GM12878 (cell line): Measurements from ENCODE around the gene SEMA3C. TPM values are rescaled to one million over a fixed set of nuclear protein-coding genes. Genes with fewer than 3 reads are reported as not detected.

Experiments used
- ATAC-seq: fragments of 200-7000 bp; cut with Tn5 transposase; 3 replicates; pipeline ENCODE4 v1.9.1; 2020; ENCODE audit warnings: mild to moderate bottlenecking, moderate library complexity
- BruUV-seq: library from RNA; stranded (reverse); fragments of 400-500 nt; replicated peaks from 2 replicates; lab custom pipeline; 2021; lab: Mats Ljungman, UMichigan
- CTCF ChIA-PET: fragments of 300-600 bp; sonication (Branson Sonifier 250); formaldehyde crosslinking; extraction: SDS; loops from one replicate; lab custom pipeline; 2021; ENCODE audit warnings: inconsistent platforms; lab: Yijun Ruan, JAX
- POLR2A ChIA-PET: fragments of 350-600 bp; formaldehyde crosslinking; extraction: SDS; loops from one replicate; lab custom pipeline; 2021; ENCODE audit warnings: inconsistent platforms; lab: Charles Lee
- RAD21 ChIA-PET: fragments of 300-600 bp; sonication (Branson Sonifier 250); formaldehyde crosslinking; loops from one replicate; lab custom pipeline; 2023; ENCODE audit warnings: antibody characterized with exemption; ENCODE audit not compliant: unreplicated experiment; lab: Charles Lee
- SMC1A ChIA-PET: fragments of 300-600 bp; sonication (Branson Sonifier 250); formaldehyde crosslinking; loops from one replicate; lab custom pipeline; 2023; ENCODE audit not compliant: unreplicated experiment, uncharacterized antibody; lab: Charles Lee
- DNase-seq: peaks from one replicate; pipeline ENCODE4 v3.0.0-alpha.2; 2011; ENCODE audit warnings: low read depth, low spot score
- FAIRE-seq: peaks from 3 replicates; lab custom pipeline; 2011; peaks lifted over from hg19 to GRCh38; lab: Jason Lieb, UNC
- H2AFZ ChIP-seq: 2 replicates; pipeline ENCODE4 v1.6.0; 2011; ENCODE audit warnings: low read depth, low read length, control low read depth; ENCODE audit not compliant: control insufficient read depth
- H3K27ac ChIP-seq: 2 replicates; pipeline ENCODE4 v1.5.1; 2011; ENCODE audit warnings: control low read depth; ENCODE audit not compliant: control insufficient read depth, insufficient read depth
- H3K27me3 ChIP-seq, 2 experiments: replicated peaks in 1 of 2; 2 replicates each; pipeline versions ENCODE4 v1.6.0 to v1.6.1; 2011; ENCODE audit warnings: low read length in 1 of 2; ENCODE audit not compliant: control insufficient read depth in 2 of 2, insufficient read depth in 2 of 2
- H3K36me3 ChIP-seq, 2 experiments: 2 replicates each; pipeline ENCODE4 v1.5.1; 2011; ENCODE audit warnings: low read length in 1 of 2; ENCODE audit not compliant: control insufficient read depth in 2 of 2, insufficient read depth in 2 of 2
- H3K4me1 ChIP-seq: 2 replicates; pipeline ENCODE4 v1.6.1; 2011; ENCODE audit warnings: mild to moderate bottlenecking, low read length, moderate library complexity, mixed read lengths; ENCODE audit not compliant: control insufficient read depth, insufficient read depth
- H3K4me2 ChIP-seq: 2 replicates; pipeline ENCODE4 v1.6.0; 2011; ENCODE audit warnings: control low read depth; ENCODE audit not compliant: control insufficient read depth, insufficient read depth
- H3K4me3 ChIP-seq: fragments of 200-600 bp; sonication (generic); 2 replicates; pipeline ENCODE4 v1.5.1; 2016
- H3K79me2 ChIP-seq: 2 replicates; pipeline ENCODE4 v1.6.0; 2011; ENCODE audit warnings: low read length; ENCODE audit not compliant: control insufficient read depth, insufficient read depth
- H3K9ac ChIP-seq: 2 replicates; pipeline ENCODE4 v1.8.0; 2011; ENCODE audit warnings: low read length, control low read depth, mixed read lengths; ENCODE audit not compliant: control insufficient read depth, insufficient read depth
- H3K9me3 ChIP-seq: replicated peaks from 3 replicates; pipeline ENCODE4 v1.5.1; 2011; ENCODE audit warnings: mild to moderate bottlenecking, low read length; ENCODE audit not compliant: control insufficient read depth, insufficient read depth
- H4K20me1 ChIP-seq: 2 replicates; pipeline ENCODE4 v1.6.0; 2011; ENCODE audit not compliant: control insufficient read depth, insufficient read depth
- BCL3 ChIP-seq: IDR thresholded peaks from 2 replicates; pipeline ENCODE4 v1.6.1; 2011; ENCODE audit warnings: borderline replicate concordance, low read depth, mild to moderate bottlenecking, moderate library complexity, low read length; ENCODE audit not compliant: insufficient read depth, poor library complexity, severe bottlenecking
- BRCA1 ChIP-seq: IDR thresholded peaks from 2 replicates; pipeline ENCODE4 v1.6.1; 2011; ENCODE audit warnings: low read depth, low read length, improper control_type of control experiment
- HDAC2 ChIP-seq: fragments of 200-600 bp; sonication (generic); IDR thresholded peaks from 2 replicates; pipeline ENCODE4 v1.6.1; 2017
- MXI1 ChIP-seq: fragments of 150-350 bp; IDR thresholded peaks from 2 replicates; pipeline ENCODE4 v1.6.1; 2011; ENCODE audit warnings: low read depth, mild to moderate bottlenecking, inconsistent platforms, low read length, improper control_type of control experiment
- NFIC ChIP-seq: IDR thresholded peaks from 2 replicates; pipeline ENCODE4 v1.6.1; 2012; ENCODE audit warnings: low read depth, mild to moderate bottlenecking, inconsistent platforms, low read length, moderate library complexity
- POLR2A ChIP-seq: IDR thresholded peaks from 2 replicates; pipeline ENCODE4 v1.6.1; 2011; ENCODE audit warnings: low read depth, mild to moderate bottlenecking, low read length
- RAD21 ChIP-seq: IDR thresholded peaks from 2 replicates; pipeline ENCODE4 v1.6.1; 2011; ENCODE audit warnings: mild to moderate bottlenecking, low read depth, low read length, moderate library complexity; ENCODE audit not compliant: insufficient read depth
- TCF3 ChIP-seq: IDR thresholded peaks from 2 replicates; pipeline ENCODE4 v1.6.1; 2012; ENCODE audit warnings: low read depth, mild to moderate bottlenecking, low read length, borderline replicate concordance; ENCODE audit not compliant: insufficient read depth
- ZBTB40 ChIP-seq: fragments of 450-650 bp; IDR thresholded peaks from 2 replicates; pipeline ENCODE4 v1.6.1; 2016; ENCODE audit warnings: mild to moderate bottlenecking, moderate library complexity, borderline replicate concordance
- WGBS: methylation state at CpG from one replicate; pipeline ENCODE4 v1.1.6; 2016; ENCODE audit warnings: low lambda C conversion rate; ENCODE audit not compliant: insufficient replicate concordance, insufficient coverage; ENCODE audit errors: missing lambda C conversion rate; 5-methylcytosine and 5-hydroxymethylcytosine counted together
- in situ Hi-C: fragments of 300-500 bp; cut with MboI; formaldehyde crosslinking; loops from 9 replicates; pipeline ENCODE4 v1.14.3; 2018; ENCODE audit warnings: mixed read lengths
- intact Hi-C: fragments of 100-400 bp; cut with micrococcal nuclease; formaldehyde crosslinking; loops from one replicate; pipeline ENCODE4 v1.14.2; 2022; ENCODE audit not compliant: unreplicated experiment
- polyA plus RNA-seq, 11 experiments: library from polyadenylated mRNA; depleted of rRNA in 4 of 11; unstranded in 6 of 11; stranded (reverse) in 5 of 11; fragments of >200 nt; fragmentation: Nextera tagmentation in 4 of 11; fragmentation: Illumina TruSeq in 1 of 11; extraction: Ambion mirVana in 4 of 11; extraction: Trizol in 1 of 11; gene quantifications; 1 replicate in 1 of 11; 2 replicates in 10 of 11; pipeline versions ENCODE4 v1.2.1 to v1.2.3, GENCODE V29; 2011 to 2016; ENCODE audit warnings: inconsistent platforms in 2 of 11, missing spikeins in 2 of 11, low read depth in 1 of 11
- total RNA-seq, 4 experiments: library from RNA; depleted of rRNA in 3 of 4; stranded (reverse); fragments of >200 nt in 3 of 4; fragmentation: Illumina TruSeq in 1 of 4; extraction: Trizol in 1 of 4; gene quantifications; 2 replicates each; pipeline versions ENCODE4 v1.2.1 to v1.2.3, GENCODE V29; 2013 to 2021

The SEMA3C gene
- total and polyA plus RNA-seq, 10 of the 15 experiments (the other 5 are each of a cell fraction or from before 2014, with no cell fraction given) = 0.01 to 0.41 (median 0.11) TPM; not detected in 6

- ATAC-seq = no peak
- TF ChIP-seq NFIC (no peak), TCF3 (no peak), BCL3 (no peak), HDAC2 (no peak), POLR2A (no peak), ZBTB40 (no peak), RAD21 (no peak), BRCA1 (no peak), MXI1 (no peak)
- no TSS peak for BruUV-seq
- POLR2A ChIA-PET = no interaction called here
- Histone ChIP-seq H3K79me2 (no peaks in the 10 kb centered on the region), H3K4me2 (no peak overlapping the region), H3K9me3 (no peaks in the 10 kb centered on the region), H3K27ac (no peak overlapping the region), H4K20me1 (no peaks in the 10 kb centered on the region), H3K4me3 (no peak overlapping the region), H2AFZ (no peak overlapping the region), H3K27me3 (no peaks in the 10 kb centered on the region), H3K9ac (no peak overlapping the region), H3K36me3 (no peaks in the 10 kb centered on the region), H3K4me1 (no peaks in the 10 kb centered on the region)
- intact Hi-C loops = no loop called here
- in situ Hi-C loops = no loop called here
- RAD21 ChIA-PET = no interaction called here
- no peak for DNase-seq
- 21% methylated on average over 2 of the region's 2 CpGs for WGBS
- SMC1A ChIA-PET = no interaction called here
- CTCF ChIA-PET = no interaction called here
- no peak for FAIRE-seq
Measured at GRCh38 chr7:80783678-80784327, 135.0 kb downstream of the SEMA3C start.
